ENCODE data around the gene ARMH4.
A peak's percentile ranks its signal among the peaks of the same experiment; 100 is the strongest.

Gene ARMH4, protein sequence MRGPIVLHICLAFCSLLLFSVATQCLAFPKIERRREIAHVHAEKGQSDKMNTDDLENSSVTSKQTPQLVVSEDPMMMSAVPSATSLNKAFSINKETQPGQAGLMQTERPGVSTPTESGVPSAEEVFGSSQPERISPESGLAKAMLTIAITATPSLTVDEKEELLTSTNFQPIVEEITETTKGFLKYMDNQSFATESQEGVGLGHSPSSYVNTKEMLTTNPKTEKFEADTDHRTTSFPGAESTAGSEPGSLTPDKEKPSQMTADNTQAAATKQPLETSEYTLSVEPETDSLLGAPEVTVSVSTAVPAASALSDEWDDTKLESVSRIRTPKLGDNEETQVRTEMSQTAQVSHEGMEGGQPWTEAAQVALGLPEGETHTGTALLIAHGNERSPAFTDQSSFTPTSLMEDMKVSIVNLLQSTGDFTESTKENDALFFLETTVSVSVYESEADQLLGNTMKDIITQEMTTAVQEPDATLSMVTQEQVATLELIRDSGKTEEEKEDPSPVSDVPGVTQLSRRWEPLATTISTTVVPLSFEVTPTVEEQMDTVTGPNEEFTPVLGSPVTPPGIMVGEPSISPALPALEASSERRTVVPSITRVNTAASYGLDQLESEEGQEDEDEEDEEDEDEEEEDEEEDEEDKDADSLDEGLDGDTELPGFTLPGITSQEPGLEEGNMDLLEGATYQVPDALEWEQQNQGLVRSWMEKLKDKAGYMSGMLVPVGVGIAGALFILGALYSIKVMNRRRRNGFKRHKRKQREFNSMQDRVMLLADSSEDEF
- 0 to 1.5 (median 0) reads per million in 9 experiments for total RNA-seq

DNA sequence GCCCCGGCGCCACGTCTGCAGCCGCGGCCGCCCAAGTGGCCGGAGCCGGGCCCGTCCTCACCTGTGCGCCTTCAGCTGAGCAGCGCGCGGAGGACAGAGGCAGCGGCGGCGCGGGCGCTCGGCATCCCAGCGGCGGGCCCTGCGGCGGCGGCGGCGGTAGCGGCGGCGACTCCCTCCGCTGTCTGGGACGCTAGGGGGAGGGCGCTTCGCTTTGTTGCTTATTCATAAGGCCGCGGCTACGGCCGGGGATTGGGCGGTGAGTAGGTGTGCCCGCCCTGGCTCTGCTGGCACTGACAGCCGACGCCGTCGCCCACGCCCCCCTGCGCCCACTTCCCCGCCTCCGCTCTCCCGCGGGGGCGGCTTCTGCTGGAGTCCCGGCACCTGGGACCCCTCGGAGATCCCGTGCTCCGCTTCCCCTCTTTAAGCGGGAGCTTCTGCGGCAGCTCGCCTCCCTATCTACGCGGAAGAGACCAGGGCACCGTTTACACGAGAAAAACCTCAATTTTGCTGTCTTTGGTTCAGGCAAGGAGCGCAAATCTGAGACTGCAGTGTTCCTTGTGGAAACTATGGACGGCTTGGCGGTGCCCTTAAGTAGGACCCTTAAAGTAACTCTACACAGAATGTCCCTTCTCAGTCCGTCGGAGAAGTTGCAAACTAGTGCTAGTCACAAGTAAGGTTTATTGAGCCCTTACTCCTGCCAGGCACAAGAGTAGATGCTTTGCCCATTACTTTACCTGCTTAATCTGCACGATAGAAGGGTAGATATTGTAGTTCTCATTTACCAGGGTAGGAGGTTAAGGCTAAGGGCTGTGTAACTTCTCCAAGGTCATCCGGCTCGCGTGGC lies at the start of gene ARMH4:
Gene ARMH4, minus strand, starts transcription at position 200 of the 844 bp plus-strand sequence. CDS start 12,855 bp downstream, outside the sequence.
- no peaks in the 10 kb centered on the region for H3K36me3 Mint-ChIP-seq (ENCODE audit: insufficient read depth)
- ATAC-seq (replicated peaks): peak; percentile 94
- peaks cover 11 to 12% of the 10 kb centered on the region in 2 donors for H3K4me1 Mint-ChIP-seq (ENCODE audit: low read depth in 2 of 2)
- H3K4me3 Mint-ChIP-seq: peak within 1 kb of the TSS; percentile 77 to 79
- H3K27ac Mint-ChIP-seq: no peak within 1 kb of the TSS
- DNase-seq: peak; percentile 42 to 54 (median 51)
- peaks cover 59 to 63% of the 10 kb centered on the region in 2 donors for H3K27me3 Mint-ChIP-seq
- H3K9me3 Mint-ChIP-seq: no peaks in the 10 kb centered on the region

DNA sequence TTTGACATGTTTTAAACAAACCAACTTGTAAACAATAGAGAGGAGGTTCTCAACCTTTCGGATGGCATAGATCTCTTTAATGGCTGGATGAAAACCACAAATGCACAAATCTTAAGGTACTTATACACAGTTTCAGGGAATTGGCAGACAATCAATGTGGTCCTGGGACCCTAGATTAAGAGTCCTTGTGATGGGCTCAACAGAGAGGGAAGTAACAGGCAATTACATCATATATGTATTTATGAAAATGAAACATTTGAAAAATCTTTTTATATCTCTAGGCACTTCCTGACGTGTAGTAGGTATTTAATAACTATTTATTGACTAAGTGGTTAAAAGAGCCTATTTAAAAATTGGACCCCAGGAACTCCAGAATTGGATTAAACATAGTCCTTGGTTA lies 48.8 kb upstream of the ARMH4 start:
- no peaks in the 10 kb centered on the region for H3K27me3 Mint-ChIP-seq
- ATAC-seq (replicated peaks) (no peak), DNase-seq (no peak)
- peaks cover 33 to 37% of the 10 kb centered on the region in 2 donors for H3K4me1 Mint-ChIP-seq (ENCODE audit: low read depth in 2 of 2)
- H3K36me3 Mint-ChIP-seq (ENCODE audit: insufficient read depth): peaks cover 52% of the 10 kb centered on the region
- peak overlapping the region; percentile 95 to 96 for H3K4me3 Mint-ChIP-seq
- peak overlapping the region; percentile 98 to 99 for H3K27ac Mint-ChIP-seq
- H3K9me3 Mint-ChIP-seq: no peaks in the 10 kb centered on the region

DNA sequence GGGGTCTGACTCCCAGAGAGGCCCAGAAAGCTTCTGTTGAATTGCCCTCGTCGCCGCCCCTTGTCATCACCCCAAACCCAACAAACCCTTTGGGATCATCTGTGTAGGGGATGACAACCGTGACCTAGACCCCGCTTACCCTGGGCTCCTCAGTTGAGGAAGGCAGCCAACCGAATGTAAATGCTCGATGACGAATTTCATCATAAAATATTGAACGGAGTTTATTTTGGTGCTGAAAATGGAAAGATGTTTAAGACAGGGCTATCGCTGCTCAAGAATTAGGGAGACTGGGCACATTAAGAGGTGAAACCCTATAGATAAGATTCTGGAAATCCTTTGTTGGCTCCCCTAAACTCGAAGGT lies 48.4 kb upstream of the ARMH4 start:
- ATAC-seq (replicated peaks) (peak; percentile 4), DNase-seq (no peak)
- Mint-ChIP-seq H3K4me3 (peak overlapping the region; percentile 95 to 96), H3K9me3 (no peaks in the 10 kb centered on the region), H3K4me1 (ENCODE audit: low read depth in 2 of 2) (peaks cover 33 to 37% of the 10 kb centered on the region in 2 donors), H3K36me3 (ENCODE audit: insufficient read depth) (peaks cover 51% of the 10 kb centered on the region), H3K27me3 (no peaks in the 10 kb centered on the region), H3K27ac (peak overlapping the region; percentile 98 to 99)

- DNase-seq: peak; percentile 81 to 95 (median 87)
- peak; percentile 82 for ATAC-seq (replicated peaks)
- H3K4me3 Mint-ChIP-seq: peak within 1 kb of the TSS; percentile 95 to 96
- peaks cover 45% of the 10 kb centered on the region for H3K36me3 Mint-ChIP-seq (ENCODE audit: insufficient read depth)
- no peaks in the 10 kb centered on the region for H3K27me3 Mint-ChIP-seq
- peak within 1 kb of the TSS; percentile 98 to 99 for H3K27ac Mint-ChIP-seq
- peaks cover 33 to 37% of the 10 kb centered on the region in 2 donors for H3K4me1 Mint-ChIP-seq (ENCODE audit: low read depth in 2 of 2)
- H3K9me3 Mint-ChIP-seq: no peaks in the 10 kb centered on the region
Measured at GRCh38 chr14:58199726-58200479, 47.9 kb upstream of the ARMH4 start, which contains the start of gene ACTR10. ACTR10 (plus strand) TSS chr14:58200149; CDS start chr14:58200218, 69 bp downstream.

- Mint-ChIP-seq H3K4me1 (ENCODE audit: low read depth in 2 of 2) (peaks cover 33 to 37% of the 10 kb centered on the region in 2 donors), H3K9me3 (no peaks in the 10 kb centered on the region), H3K36me3 (ENCODE audit: insufficient read depth) (peaks cover 35% of the 10 kb centered on the region), H3K27me3 (no peaks in the 10 kb centered on the region), H3K27ac (peak overlapping the region; percentile 29 to 72), H3K4me3 (peak overlapping the region; percentile 63 to 95)
- DNase-seq (peak; percentile 7 to 17 (median 12)), ATAC-seq (replicated peaks) (peak; percentile 29)
Measured at GRCh38 chr14:58198086-58198485, 46.1 kb upstream of the ARMH4 start.

- Mint-ChIP-seq H3K4me1 (ENCODE audit: low read depth in 2 of 2) (peaks cover 29 to 31% of the 10 kb centered on the region in 2 donors), H3K4me3 (no peak overlapping the region), H3K27ac (peak overlapping the region in 1 of 2 donors; percentile 29), H3K9me3 (no peaks in the 10 kb centered on the region), H3K36me3 (ENCODE audit: insufficient read depth) (peaks cover 31% of the 10 kb centered on the region), H3K27me3 (no peaks in the 10 kb centered on the region)
- ATAC-seq (replicated peaks) (no peak), DNase-seq (no peak)
Measured at GRCh38 chr14:58196198-58196597, 44.2 kb upstream of the ARMH4 start.

- no peak for DNase-seq
- Mint-ChIP-seq H3K4me3 (no peak overlapping the region), H3K4me1 (ENCODE audit: low read depth in 2 of 2) (peaks cover 11 to 12% of the 10 kb centered on the region in 2 donors), H3K36me3 (ENCODE audit: insufficient read depth) (peaks cover 14% of the 10 kb centered on the region), H3K27me3 (peaks cover 0 to 5% of the 10 kb centered on the region in 2 donors), H3K9me3 (no peaks in the 10 kb centered on the region), H3K27ac (no peak overlapping the region)
- ATAC-seq (replicated peaks): no peak
Measured at GRCh38 chr14:58193542-58193941, 41.5 kb upstream of the ARMH4 start.

DNA sequence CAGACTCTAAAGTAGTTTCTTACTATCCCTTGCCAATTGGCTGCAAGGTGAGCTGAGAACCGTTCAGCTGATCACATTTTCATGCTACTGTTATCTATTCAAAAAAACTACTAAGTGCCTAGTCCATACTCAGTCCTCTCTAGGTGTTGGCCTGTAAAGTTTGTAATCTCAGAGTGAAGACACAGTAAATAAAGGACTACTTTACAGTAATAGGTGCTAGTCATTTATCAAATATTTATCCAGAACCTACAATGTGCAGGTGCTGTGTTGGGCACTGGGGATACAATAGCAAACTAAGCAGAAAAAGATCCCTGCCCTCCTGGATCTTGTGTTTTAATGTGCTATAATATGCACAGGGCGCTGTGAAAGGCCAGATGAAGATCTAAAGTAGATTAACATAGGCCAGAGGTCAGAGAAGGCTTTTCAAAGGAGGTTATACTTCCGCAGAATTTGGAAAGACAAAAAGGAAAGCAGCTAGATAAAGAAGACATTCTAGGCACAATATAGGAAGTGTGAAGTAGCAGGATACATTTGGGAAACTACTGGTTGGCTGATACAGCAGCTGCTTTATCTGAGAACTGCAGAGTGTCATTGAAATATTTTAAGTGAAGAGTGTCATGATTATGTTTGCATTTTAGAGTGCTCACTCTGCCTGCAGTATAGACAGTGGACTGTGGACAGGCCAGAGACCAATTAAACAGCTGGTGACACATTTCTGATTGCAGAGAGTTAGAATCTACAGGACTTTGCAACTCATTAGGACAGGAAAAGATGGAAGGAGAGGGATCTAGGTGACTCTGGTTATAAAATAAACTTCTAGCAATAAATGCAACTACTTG lies 40.0 kb upstream of the ARMH4 start:
- Mint-ChIP-seq H3K4me3 (no peak overlapping the region), H3K9me3 (no peaks in the 10 kb centered on the region), H3K27ac (no peak overlapping the region), H3K36me3 (ENCODE audit: insufficient read depth) (peaks cover under 1% of the 10 kb centered on the region), H3K4me1 (ENCODE audit: low read depth in 2 of 2) (peaks cover 0 to 2% of the 10 kb centered on the region in 2 donors), H3K27me3 (peaks cover 0 to 5% of the 10 kb centered on the region in 2 donors)
- no peak for ATAC-seq (replicated peaks)
- DNase-seq: no peak

DNA sequence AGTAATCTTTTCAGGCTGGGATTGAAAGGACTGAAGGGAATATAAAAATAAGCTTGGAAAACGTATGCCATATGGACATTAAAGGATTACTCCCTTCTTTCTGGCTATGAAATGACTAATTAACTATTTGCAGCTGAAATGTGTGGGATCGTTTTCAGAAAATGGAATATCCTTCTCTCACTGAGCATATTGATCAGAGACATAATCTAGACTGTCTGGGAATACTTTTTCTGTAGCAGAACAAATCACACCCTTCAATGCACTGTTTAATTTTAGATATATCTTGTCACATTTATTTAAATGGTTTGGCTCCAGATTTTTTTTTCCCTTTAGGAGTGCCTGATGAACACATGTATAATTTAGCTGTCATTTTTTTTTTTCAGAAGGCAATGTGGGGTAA lies 37.2 kb upstream of the ARMH4 start:
- Mint-ChIP-seq H3K9me3 (no peaks in the 10 kb centered on the region), H3K36me3 (ENCODE audit: insufficient read depth) (no peaks in the 10 kb centered on the region), H3K27ac (no peak overlapping the region), H3K4me3 (no peak overlapping the region), H3K4me1 (ENCODE audit: low read depth in 2 of 2) (no peaks in the 10 kb centered on the region), H3K27me3 (peaks cover 0 to 15% of the 10 kb centered on the region in 2 donors)
- no peak for DNase-seq
- no peak for ATAC-seq (replicated peaks)

DNA sequence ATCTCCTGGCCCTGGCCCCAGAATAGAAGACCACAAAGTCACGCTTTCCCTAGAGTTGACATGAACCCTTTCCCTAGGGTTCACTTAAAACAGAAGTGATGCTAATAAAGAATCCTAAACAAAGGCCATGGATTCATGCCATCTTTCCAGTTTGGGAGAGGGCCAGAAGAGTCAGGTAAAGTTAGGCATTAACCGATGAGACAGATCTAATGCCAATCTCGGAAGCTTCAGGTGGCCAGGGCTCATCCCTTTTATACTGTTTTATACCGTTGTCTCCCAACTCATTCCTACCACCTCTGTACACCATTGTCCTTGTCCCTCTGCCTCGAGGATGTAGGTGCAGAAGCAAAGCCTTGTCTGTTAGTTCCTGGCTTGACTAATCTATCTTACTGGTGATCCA lies 25.1 kb upstream of the ARMH4 start:
- H3K4me3 Mint-ChIP-seq: no peak overlapping the region
- ATAC-seq (replicated peaks) (no peak), DNase-seq (no peak)

DNA sequence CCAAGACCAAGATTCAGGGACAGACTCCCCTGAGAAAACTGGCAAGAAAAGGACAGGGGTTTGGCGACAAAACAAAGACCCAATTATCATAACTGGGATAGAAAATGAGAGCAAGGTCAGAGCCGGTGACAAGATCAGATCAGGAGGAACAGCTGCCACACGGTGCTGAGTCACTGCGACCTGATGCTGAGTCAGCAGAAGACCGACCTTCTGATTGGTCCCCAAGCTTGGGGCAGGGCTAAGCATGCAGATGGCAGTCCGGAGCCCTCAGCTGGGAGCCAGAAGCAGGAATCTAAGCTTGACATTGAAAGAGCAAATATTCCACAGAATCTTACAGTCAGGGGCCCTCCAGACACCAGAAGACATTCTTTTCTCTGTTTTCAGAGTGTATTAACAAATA lies 19.1 kb upstream of the ARMH4 start:
- no peak overlapping the region for H3K4me3 Mint-ChIP-seq
- H3K27me3 Mint-ChIP-seq: peaks cover 22 to 47% of the 10 kb centered on the region in 2 donors
- H3K9me3 Mint-ChIP-seq: no peaks in the 10 kb centered on the region
- H3K4me1 Mint-ChIP-seq (ENCODE audit: low read depth in 2 of 2): peaks cover 6 to 8% of the 10 kb centered on the region in 2 donors
- ATAC-seq (replicated peaks) (peak; percentile 76), DNase-seq (peak in 2 of 3 experiments; percentile 7 to 10)
- no peaks in the 10 kb centered on the region for H3K36me3 Mint-ChIP-seq (ENCODE audit: insufficient read depth)
- no peak overlapping the region for H3K27ac Mint-ChIP-seq

More for the DNA sequence above, 25.1 kb upstream of the ARMH4 start:
- H3K36me3 Mint-ChIP-seq (ENCODE audit: insufficient read depth): no peaks in the 10 kb centered on the region
- no peaks in the 10 kb centered on the region for H3K9me3 Mint-ChIP-seq
- peaks cover 20 to 23% of the 10 kb centered on the region in 2 donors for H3K27me3 Mint-ChIP-seq
- H3K4me1 Mint-ChIP-seq (ENCODE audit: low read depth in 2 of 2): no peaks in the 10 kb centered on the region
- no peak overlapping the region for H3K27ac Mint-ChIP-seq

- Mint-ChIP-seq H3K36me3 (ENCODE audit: insufficient read depth) (no peaks in the 10 kb centered on the region), H3K9me3 (no peaks in the 10 kb centered on the region), H3K27ac (no peak overlapping the region), H3K4me1 (ENCODE audit: low read depth in 2 of 2) (peaks cover 8% of the 10 kb centered on the region in 2 donors), H3K27me3 (peaks cover 10 to 29% of the 10 kb centered on the region in 2 donors), H3K4me3 (no peak overlapping the region)
- ATAC-seq (replicated peaks) (no peak), DNase-seq (no peak)
Measured at GRCh38 chr14:58167891-58168290, 15.9 kb upstream of the ARMH4 start.

Measured in effector memory CD8-positive, alpha-beta T cell (primary cell).